ENCODE data around the gene SF3B2.

SF3B2 gene, protein sequence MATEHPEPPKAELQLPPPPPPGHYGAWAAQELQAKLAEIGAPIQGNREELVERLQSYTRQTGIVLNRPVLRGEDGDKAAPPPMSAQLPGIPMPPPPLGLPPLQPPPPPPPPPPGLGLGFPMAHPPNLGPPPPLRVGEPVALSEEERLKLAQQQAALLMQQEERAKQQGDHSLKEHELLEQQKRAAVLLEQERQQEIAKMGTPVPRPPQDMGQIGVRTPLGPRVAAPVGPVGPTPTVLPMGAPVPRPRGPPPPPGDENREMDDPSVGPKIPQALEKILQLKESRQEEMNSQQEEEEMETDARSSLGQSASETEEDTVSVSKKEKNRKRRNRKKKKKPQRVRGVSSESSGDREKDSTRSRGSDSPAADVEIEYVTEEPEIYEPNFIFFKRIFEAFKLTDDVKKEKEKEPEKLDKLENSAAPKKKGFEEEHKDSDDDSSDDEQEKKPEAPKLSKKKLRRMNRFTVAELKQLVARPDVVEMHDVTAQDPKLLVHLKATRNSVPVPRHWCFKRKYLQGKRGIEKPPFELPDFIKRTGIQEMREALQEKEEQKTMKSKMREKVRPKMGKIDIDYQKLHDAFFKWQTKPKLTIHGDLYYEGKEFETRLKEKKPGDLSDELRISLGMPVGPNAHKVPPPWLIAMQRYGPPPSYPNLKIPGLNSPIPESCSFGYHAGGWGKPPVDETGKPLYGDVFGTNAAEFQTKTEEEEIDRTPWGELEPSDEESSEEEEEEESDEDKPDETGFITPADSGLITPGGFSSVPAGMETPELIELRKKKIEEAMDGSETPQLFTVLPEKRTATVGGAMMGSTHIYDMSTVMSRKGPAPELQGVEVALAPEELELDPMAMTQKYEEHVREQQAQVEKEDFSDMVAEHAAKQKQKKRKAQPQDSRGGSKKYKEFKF

DNA sequence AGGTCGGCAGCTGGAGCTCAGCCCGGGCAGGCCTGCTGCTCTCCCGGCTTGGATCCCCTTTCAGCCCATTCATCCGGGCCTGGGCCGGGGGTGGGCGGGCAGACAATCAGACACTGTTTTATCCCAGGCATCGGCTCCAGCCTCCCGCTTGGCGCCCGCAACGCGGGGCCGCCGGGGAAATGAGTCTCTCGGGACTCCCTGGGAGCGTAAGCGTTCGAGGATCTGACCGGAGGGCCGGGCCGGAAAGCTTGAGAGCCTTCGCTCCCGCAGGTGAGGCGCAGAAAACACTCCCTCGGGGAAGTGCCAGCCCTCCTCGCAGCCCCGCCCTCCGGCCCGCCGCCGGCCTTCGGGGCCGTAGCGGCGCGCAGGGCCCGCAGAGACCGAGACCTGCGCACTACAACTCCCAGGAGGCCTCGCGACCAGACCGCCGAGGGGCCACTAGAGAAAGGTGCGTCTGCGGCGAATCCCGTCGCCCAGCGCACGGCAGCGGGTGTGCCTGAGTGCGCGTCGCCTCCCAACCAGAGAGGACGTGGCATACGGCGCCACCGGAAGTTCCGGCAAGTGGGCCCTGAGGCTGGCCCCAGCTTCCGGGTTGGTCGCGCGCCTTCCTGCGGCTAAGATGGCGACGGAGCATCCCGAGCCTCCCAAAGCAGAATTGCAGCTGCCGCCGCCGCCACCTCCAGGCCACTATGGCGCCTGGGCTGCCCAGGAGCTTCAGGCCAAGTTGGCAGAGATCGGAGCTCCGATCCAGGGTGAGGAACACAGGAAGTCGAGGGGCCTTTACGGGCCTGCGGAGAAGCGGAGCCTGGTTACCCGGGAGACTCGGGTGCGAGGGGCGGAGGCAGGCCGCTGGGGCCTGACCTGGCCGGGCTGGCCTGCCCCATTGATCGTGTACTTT lies at the start of gene SF3B2:
TSS of gene SF3B2 (plus strand) at position 599 of the 898 bp plus-strand sequence. CDS start at position 620, 21 bp downstream.
- peak within 1 kb of the TSS; percentile 94 for H3K4me3 ChIP-seq (ENCODE audit: low read depth, low read length)
- TF ChIP-seq, protein P1, sequence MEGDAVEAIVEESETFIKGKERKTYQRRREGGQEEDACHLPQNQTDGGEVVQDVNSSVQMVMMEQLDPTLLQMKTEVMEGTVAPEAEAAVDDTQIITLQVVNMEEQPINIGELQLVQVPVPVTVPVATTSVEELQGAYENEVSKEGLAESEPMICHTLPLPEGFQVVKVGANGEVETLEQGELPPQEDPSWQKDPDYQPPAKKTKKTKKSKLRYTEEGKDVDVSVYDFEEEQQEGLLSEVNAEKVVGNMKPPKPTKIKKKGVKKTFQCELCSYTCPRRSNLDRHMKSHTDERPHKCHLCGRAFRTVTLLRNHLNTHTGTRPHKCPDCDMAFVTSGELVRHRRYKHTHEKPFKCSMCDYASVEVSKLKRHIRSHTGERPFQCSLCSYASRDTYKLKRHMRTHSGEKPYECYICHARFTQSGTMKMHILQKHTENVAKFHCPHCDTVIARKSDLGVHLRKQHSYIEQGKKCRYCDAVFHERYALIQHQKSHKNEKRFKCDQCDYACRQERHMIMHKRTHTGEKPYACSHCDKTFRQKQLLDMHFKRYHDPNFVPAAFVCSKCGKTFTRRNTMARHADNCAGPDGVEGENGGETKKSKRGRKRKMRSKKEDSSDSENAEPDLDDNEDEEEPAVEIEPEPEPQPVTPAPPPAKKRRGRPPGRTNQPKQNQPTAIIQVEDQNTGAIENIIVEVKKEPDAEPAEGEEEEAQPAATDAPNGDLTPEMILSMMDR (IDR thresholded peaks at IDR 0.05; ENCODE audit: low read depth, low read length, missing control alignments) = no peak
- DNase-seq (ENCODE audit: low read depth) = peak; percentile 96

DNA sequence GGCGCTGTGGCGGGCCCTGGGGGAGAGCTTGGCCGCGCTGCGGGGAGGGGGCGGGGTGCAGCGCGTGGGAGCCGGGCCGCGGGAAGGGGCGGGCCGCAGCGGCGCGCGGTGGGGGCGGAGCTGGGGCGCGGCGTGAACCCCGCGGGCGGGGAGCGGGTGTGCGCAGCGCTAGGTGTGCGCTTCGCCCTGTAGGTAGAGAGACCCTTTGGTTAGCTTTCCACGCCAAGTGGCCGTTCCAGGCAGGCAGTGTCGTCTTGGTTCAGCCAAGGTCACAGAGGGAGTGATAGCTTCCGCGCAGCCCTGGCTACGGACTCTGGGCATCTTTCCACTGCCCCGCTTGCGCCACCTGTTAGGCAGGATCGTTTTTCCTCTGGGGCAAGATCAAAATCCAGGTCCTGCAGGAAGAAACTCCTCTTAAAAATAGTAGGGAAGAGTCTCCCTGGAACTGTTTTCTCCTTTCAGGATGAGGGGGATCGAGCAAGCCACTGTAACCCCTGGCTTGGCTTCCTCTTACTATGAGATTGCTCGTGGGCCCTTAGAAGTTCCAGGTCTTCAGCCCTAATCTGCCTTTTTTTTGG lies 49.4 kb upstream of the SF3B2 start:
- no peak for DNase-seq (ENCODE audit: low read depth)
- TF ChIP-seq, protein P1 (IDR thresholded peaks at IDR 0.05; ENCODE audit: low read depth, low read length, missing control alignments) = no peak
- H3K4me3 ChIP-seq (ENCODE audit: low read depth, low read length) = peak overlapping the region; percentile 78

DNA sequence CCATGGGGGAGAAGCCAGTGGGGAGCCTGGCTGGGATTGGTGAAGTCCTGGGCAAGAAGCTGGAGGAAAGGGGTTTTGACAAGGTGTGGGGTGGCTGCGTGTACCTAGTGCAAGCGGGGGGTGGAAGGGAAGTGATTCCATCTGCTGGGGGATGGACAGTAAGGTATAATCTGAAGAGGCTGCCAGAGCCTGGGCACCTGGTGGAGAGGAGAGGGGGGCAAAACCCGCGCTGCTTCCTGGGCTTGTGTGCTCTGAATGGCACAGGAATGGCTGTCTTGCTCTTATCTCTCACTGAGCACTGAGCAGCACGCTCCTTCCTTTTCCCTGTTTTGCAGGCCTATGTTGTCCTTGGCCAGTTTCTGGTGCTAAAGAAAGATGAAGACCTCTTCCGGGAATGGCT lies 48.9 kb upstream of the SF3B2 start:
- peak overlapping the region; percentile 78 for H3K4me3 ChIP-seq (ENCODE audit: low read depth, low read length)
- TF ChIP-seq, protein P1 (IDR thresholded peaks at IDR 0.05; ENCODE audit: low read depth, low read length, missing control alignments) = no peak
- no peak for DNase-seq (ENCODE audit: low read depth)

DNA sequence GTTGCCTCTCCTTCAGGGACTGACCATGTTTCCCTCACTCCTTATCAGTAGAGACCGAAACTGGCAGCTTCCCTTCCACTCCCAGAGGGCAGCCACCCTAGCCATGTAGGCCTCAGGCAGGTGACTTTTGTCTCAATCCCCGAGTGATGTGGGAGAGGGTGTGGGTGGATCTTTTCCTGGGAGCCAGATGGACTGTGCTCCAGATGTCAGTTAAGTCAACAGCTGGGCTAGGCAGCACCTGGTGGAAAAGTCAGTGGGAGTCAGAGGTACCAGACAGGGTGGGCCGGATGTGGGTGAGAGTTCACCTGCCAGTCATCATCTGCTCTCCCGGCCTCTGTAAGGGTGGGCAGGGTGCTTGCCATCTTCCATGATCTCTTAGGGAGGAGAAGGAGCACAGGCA lies 48.0 kb upstream of the SF3B2 start:
- DNase-seq (ENCODE audit: low read depth) = no peak
- no peak overlapping the region for H3K4me3 ChIP-seq (ENCODE audit: low read depth, low read length)
- TF ChIP-seq, protein P1 (IDR thresholded peaks at IDR 0.05; ENCODE audit: low read depth, low read length, missing control alignments) = no peak

DNA sequence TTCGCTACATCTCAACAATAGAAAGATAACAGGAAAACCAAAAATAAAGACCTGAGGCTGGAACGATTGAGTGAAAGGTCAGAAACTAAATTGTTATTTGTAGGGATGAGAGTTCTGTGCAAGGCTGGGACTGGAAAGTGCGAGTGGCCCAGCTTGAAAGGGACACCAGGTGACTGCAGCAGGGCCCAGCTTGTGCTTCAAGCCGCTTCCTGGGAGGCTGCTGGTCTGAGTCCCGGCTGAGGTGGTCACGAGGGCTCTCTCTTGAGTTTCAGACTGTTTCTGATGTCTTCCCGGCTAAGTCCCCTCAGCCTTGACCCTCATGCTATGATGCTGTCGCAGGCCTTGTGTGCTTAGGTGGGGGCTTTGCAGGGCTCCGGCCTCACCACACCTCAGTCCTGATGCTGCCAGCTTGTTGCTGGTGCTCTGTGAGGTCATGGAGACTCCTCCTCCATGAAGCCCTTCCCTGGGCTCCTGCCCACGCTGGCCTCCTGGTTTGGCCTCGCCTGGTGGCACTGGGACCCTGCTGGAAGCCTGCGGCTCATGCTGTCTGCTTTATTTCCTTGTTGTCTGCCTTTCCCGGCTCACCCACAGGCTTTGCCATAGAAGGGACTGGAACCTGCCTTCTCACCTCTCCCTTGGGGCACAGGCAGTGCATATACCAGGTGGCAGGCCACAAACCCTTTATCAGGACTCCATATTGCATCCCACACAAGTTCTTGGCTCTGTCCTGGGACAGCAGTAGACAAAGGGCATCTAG lies 45.9 kb upstream of the SF3B2 start:
- TF ChIP-seq, protein P1 (IDR thresholded peaks at IDR 0.05; ENCODE audit: low read depth, low read length, missing control alignments) = no peak
- H3K4me3 ChIP-seq (ENCODE audit: low read depth, low read length) = no peak overlapping the region
- no peak for DNase-seq (ENCODE audit: low read depth)

DNA sequence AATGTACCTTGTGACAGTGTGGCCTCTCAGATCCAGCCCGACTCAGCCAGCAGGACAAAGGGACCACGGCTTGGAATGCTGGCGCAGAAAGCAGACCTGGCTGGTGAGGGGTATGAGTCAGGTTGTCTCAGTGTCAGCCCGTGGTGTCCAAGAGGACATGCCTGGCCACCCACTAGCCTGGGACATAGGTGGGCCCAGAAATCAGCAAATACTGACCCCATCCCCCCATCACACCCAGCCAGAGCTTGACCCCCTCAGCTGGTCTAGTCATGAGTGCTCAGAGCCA lies 45.3 kb upstream of the SF3B2 start:
- no peak for DNase-seq (ENCODE audit: low read depth)
- TF ChIP-seq, protein P1 (IDR thresholded peaks at IDR 0.05; ENCODE audit: low read depth, low read length, missing control alignments) = no peak

More for the DNA sequence above, 45.3 kb upstream of the SF3B2 start:
- H3K4me3 ChIP-seq (ENCODE audit: low read depth, low read length) = no peak overlapping the region
